HG02870 (cell line): ENCODE data around the gene KDM4C.
"Not testable (repeated sequence)": the region's sequence is repeated elsewhere in the genome, so short reads cannot be mapped to it uniquely, and the experiment has no call there.

ENCODE experiments used
- ATAC-seq: cut with Tn5 transposase; IDR thresholded peaks from one replicate; pipeline ENCODE4 v1.9.1; 2021; ENCODE audit warnings: mild to moderate bottlenecking, moderate library complexity; ENCODE audit not compliant: unreplicated experiment

KDM4C gene

DNA sequence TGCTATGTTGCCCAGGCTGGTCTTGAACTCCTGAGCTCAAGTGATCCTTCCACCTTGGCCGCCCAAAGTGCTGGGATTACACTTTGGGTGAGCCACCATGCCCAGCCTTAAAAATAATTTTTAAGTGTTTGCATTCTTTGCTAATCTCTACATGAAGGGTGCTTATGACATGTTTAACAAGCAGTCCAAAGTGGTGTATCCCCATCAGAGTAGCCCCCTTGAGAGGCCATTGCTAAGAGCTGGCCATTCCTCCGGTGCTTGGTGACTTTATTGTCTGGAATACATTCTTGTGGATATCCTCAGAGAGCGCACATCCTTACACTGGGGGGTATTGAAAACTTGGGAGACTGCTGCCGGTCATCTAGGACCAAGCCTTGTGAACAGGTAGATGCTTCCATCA, 395.4 kb downstream of the KDM4C start:
- no peak for ATAC-seq

DNA sequence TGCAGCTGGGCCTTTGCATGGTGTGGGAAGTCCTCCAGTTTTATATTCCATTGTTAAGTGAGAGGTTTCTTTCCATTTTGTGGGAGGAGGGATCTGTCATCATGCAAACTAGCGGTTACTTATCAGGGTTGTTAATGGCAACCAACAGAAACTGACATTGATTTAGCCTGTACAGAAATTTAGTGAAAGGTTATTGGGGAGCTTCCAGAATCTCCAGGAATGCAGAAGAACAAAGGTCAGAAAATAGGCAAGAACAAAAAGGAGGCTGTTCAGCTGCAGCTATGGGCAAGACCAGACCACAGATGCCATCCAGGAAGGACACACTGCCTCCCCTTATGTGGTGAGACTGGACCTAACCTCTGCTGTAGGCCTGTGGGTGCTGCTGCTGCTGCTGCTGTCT, 395.8 kb downstream of the KDM4C start:
- no peak for ATAC-seq

DNA sequence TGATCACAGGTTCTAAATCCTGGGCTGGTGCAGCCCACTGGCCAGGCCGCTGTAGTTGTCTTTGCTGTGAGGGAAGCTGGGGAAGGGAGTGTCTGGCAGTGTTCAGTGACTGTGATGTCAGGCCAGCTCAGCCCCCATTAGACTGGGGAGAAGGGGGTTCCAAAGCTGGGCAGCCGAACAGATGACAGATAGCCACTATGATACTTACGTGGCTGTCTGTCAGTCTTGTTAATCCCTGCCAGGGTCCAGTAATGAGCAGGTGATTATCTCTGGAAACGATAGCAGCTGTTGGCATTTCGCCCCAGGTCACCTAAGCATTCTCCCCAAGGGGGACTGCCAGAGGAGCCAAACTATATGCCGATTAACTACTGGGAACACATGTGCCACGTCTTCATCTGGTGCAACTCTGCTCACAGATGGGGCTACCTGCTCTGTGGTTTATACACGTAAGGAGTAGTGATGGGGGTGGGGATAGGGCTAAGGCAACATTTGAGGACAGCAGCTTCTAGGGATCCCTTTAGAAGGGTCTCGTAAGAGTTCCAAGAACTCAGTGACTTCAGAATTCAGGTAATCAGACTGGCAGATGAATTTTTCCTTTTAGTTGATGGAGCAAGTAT, 396.3 kb downstream of the KDM4C start:
- ATAC-seq, result no peak

DNA sequence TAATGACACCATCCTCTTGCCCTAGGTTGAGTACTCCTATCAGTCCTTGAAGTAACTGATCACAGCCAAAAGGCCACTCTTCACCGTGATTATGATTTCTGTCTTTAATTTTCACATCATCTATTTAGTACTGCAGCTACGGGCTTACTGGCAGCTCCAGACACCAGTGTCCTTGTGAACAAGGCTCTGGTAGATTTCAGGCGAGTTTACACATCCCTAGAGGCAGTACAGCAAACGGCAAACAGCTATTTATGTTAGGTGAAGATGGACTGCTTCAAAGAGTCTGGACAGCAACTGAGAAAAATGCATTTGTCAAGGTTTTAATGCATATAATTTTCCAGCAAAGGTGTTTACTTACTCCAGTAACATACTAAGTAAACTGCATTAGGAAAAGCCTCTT, 396.9 kb downstream of the KDM4C start:
- ATAC-seq, result no peak

DNA sequence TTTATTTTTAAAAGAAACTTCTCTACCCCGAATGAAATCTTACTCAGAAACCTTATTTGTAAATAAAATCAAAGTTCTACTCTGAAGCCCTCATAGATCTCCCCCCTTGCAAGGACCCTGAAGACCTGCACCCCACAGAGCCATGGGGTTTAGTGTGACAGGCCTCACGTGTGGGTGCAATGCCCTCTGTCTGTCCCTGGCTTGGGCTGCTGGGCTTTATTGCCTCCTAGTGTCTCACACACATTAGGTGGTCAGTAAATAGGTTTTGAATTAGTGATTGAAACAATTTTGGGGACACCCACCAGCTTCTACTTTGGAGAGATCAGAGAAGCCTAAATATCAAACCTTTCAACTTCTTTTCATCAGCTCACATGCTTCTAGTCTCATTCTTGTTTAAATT, 403.7 kb downstream of the KDM4C start:
- ATAC-seq, result no peak

DNA sequence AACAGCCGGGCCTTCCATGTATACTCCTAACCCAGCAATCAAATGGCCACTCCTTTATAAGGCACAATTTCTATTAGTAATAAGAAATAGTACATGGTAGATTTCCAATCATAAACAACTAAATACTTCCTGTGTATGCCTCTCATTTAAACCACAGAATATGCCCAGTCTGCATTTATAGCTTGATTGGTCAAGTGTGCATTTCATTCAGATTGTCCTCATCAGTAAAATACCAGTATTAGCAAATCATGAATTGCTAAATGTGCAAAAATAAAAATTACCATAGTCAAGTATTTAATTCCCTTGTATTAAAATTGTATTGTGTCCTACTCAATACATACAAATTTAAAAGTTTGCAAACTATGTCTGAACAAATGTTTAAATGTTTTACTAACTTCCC, 406.2 kb downstream of the KDM4C start:
- ATAC-seq, result no peak

DNA sequence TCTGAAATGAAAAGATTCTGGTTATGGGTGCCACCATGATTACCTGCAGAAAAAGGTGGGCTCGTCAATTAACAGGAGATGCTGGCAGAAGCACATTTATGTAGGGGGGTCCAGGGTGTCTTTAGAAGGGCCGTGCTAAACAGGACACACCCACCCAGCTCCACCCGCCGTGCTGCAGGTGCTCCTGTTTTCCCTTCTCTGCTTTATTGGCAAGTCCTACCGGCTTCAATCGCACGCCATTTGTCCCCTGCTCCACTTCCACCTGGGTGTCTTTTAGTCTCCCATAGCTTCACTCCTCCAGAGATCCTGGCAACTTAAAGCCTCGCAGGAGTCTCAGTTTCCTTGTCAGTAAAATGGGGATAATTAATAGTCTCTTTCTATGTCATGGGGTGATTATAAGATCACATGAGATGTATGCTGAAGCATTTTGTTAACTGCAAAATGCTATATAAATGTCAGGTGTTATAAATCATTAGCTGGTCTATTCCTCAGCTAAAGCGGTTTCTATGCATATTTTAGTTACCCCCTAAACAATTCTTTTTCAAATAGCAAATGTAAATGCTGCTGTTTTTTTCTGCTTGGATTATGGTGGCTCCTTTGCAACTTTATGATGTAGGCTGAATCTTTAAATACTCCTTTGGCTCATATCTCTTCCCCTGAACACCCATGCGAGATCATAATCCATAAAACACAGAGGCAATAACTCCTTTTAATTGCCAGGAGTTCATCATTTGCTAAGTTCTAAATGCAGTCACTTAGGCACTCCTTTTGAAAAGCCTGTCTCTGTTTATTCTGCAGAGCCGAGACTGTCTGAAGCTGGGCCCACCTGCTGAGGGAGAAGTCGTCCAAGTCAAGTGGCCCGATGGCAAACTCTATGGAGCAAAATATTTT, 406.9 kb downstream of the KDM4C start:
- no peak for ATAC-seq

DNA sequence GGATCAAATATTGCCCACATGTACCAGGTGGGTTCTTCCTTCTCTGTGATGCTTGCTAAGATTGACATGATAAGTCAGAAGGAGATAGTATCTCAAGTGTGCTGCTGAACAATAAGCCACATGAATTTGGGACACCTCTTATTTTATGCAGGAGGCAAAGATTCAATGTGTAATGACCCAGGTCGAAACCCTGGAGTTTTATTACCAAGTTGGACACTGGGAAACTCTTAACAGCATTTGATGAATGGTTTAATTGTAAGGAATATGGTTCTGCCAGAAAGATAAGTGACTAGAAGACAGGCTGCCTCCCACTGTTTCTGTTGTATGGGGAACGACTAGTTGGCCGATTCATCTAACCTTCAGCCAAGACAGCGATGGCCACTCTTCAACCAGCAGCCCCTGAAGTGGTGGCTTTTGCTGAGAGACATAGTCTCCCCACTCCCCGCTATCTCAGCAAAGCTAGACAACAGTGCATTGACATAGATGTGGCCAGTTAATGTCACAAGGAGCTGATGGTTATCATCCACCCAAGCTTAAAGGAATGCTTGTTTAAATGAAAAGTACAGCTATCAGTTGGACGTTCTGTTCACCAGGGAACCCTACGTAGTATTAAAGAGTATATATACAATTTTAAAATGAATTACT, 407.7 kb downstream of the KDM4C start:
- ATAC-seq, result no peak

DNA sequence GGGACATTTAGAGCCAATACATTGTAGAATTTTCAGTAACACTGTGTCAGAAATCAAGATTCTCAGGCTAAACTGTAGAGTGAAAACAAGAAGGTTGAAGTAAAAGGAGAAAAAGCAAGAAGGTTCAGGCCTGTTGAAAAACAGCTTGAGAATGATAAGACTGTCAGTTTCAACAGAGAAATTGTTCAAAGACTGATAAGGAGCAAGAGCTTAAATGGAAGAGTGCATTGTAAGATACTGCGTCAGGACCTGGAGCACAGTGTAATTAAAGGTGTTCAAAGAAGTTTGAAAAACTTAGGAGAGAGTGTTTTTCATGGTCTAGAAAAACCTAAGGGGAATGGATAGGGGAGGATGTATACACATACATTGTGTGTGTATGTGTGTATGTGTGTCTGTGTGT, 408.3 kb downstream of the KDM4C start:
- ATAC-seq, result no peak

DNA sequence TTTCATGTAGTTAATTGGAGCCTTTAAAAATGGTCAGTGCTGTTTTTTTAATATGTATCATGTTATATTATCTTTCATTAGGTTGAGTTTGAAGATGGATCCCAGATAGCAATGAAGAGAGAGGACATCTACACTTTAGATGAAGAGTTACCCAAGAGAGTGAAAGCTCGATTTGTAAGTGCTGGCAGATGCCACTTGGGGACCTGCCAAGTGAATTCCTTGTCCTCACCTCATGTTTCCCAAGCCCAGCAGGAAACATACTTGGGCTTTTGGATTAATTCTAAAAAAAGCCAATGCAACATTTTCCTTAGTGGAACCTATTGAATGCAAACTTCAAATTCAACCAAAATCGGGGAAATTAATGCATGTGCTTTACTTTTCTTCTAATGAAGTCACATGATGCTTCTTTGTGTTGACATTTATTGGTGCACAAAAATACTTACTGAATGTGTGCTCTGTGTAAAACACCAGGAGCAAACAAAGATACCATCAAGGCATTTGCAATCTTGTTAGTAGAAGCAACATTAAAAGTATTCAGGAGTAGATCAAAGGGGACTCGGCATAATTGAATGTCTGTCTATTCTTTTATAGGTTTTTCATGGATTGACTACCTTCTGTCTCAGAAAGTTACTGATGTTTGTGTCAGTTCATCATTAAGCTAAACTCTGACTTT, 412.1 kb downstream of the KDM4C start:
- no peak for ATAC-seq

DNA sequence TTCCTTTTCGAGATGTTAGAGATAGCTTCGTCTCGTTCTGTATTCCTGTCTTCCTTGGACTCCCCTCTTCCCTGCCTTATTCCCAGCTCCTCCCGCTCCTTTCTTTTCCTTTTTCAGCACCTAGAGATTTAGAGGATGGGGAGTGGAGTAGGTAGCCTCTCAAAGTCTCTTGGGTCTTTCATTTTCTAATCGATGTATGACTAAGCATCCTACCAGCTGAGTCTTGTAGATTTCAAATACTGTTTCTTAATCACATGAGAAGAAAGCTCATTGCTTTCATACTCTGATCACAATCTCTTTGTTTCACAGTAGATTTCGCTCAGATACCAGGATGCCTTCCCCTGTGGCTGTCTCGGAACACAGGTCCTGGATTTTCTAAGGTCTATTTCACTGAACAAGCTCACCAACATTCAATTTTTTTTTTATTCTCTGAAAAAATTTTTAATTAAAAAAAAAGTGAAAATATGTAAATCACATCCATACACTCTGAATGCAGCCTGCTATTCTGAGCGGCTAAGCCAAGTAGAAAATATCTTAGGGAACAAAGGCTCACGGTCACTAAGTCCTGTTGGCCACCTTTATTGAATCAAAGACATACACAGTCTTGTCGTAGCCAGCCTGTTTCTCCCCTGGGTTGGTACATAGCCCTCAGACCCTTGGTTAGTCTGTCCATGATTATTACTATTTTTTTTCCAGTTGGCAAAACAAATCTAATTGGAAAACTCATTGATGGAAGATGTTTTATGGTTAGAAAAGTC, 413.8 kb downstream of the KDM4C start:
- no peak for ATAC-seq

DNA sequence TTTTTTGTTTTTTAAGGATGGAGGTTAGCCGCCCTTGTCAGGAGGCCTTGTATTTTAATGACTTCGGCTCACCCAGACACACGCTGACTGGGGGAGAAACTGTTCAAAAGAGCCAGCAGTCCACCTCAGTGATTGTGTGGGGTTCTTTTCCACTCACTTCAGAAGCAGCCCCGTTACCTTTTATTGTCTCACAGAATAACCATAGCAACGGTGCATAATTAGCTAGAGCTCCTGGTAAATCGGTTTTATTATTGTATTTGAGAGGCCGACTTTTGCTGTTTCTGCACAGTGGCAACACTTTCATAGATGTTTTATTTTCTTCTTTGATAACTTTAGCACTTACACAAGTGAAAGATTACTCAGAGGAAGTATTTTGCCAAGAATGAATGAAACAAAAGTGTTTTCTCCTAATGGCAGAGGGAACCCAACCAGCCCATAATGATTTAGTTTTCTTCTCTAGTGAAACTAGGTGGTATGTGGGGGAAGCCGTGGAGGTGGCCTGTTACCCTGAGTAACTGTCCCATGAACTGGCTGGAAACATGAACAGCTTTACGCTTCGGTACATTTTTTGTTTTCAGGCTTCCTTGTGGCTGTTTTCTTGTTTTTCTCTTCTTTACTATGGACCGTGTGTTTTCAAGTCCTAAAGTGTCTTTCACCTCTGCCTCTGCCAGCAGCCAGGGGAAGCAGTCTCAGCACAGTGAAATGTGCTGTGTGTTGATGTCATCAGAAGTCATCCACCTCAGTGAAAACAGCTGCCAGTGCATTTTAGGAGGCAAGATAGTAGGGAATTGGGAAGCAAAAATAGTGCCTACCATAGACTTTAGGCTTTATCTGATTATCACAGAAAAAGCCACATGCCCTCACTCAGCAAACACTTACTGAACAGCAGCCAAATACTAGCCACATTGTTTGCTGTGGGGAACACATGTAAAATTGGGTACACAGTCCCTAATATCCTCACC, 414.7 kb downstream of the KDM4C start:
- ATAC-seq, result no peak

DNA sequence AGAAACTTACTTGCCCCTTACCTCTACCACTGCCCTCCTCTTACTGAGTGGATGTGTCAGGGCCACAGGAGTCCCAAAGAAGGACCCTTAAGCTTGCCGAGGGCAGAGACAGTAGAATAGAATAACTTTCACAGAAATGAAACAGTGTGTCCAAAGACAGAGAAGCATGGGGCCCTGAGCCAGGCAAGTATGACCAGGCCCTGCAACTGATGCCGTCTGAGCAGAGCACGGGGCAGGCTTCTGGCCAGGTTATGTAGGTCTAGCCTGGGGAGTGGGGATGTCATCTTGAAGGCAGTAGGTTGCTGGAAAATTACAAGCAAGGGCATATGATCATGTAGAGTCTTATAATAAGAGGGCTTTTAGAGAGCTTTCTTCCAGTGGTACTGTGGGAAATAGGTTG, 415.4 kb downstream of the KDM4C start:
- ATAC-seq, result no peak

DNA sequence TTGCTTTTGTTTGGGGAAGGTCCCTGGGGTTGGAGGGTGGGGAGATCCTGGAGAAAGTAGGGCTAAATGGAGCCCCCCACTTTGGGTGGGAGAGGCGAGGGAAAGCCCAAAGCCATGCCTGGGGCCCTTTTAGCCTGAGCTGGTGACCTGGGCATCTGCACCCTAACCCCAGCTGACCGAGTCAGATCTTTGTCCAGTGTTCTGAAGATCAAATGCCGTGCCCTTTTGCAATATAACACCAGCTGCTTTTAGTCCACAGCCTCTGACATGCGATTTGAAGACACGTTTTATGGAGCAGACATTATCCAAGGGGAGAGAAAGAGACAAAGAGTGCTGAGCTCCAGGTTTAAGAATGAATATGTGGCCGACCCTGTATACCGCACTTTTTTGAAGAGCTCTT, 416.5 kb downstream of the KDM4C start:
- no peak for ATAC-seq

DNA sequence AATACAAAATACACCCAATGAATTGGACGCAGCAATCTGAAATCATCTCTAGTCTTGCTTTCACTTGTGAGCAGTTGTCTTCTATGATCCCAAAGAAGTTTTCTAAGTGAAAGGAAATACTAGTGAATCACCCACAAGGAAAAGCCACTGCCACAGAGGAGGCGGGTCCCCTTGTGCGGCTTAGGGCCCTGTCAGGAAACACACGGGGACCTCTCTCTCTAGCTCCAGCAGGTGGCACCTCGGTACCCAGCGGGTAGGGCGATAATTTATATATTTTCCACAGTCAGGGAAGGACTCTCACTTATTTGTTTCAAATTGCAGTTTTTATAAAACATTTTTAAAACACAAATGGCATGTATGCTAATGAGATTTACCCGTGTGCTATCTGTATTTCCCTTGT, 417.1 kb downstream of the KDM4C start:
- no peak for ATAC-seq

DNA sequence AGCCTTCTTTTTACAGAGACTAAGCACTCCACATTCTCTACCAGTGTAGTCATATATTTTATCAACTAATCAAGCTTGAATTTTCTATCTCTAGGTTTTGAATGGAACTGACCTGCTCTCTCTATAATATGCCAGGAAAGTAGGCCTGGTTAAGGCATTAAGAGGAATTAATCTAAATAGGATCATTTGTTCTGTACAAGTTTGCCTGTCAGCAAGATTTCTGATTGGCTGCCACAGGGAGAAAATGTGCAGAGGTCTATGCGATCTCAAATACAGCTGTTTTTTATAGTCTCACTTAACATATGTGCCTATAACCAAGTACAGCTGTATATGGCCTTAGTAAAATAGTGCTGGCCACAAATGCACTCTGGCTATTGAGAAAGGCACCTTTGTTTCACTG, 418.8 kb downstream of the KDM4C start:
- no peak for ATAC-seq

DNA sequence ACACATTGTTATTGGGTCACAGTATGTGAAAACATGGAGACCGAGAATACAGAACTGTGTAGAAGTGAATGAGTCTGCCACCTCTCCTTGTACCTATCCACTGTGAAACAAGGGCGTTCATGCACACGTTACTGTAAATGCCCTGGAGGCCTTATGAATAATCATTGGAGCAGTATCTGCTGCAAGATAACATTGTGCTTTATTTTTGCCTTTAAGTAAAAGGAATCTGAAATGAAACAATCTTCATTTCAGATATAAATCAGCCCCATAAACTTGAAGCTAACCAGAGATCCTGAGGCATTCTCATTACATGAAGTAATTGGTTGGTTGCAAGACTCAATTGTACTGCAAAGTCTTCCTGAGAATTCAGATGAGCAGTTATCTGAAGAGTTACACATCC, 419.6 kb downstream of the KDM4C start:
- no peak for ATAC-seq

DNA sequence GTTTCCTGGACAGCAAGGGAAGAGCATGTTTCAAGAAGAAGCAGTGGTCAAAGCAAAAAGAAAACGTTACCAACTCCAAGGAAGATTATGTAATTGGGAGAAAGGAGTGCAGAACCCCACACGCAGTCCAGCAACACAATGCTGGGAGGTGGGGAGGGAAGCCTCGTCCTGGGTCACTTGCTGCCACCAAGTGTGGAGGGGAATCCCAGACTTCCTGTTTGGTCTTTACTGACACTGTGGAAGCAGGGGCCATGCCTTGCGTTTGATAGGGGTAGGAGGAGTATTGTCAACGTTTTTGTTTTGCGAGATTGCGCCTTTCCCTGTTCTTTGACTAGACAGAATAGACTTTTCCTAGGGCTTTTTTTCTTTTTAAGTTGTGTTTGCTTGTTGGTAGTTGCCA, 421.0 kb downstream of the KDM4C start:
- no peak for ATAC-seq

DNA sequence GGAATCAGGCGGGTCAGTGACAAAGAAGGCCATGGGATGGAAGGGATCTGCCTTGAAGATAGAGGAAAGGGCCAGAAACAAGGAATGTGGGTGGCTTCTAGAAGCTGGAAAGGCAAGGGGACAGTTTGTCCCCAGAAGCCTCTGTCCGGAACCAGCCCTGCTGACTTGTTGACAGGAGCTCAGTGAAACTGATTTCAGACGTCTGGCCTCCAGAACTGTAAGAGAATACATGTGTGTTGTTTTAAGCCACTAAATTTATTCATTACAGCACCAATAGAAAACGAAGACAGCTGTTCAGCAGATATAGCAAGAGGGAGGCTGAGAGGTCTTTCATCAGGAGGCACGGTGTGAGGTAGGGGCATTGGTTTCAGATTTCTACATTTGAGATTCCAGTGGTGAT, 422.5 kb downstream of the KDM4C start:
- ATAC-seq, result no peak

DNA sequence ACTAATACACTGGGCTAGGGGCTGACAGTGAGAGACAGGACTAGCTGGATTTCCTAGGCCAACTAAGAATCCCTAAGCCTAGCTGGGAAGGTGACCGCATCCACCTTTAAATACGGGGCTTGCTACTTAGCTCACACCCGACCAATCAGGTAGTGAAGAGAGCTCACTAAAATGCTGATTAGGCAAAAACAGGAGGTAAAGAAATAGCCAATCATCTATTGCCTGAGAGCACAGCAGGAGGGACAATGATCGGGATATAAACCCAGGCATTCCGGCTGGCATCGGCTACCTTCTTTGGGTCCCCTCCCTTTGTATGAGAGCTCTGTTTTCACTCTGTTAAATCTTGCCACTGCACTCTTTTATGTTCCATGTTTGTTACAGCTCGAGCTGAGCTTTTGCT, 425.4 kb downstream of the KDM4C start:
- not testable (repeated sequence) for ATAC-seq
